ENCODE results near the gene STAG1. TPM values are rescaled to one million over a fixed set of nuclear protein-coding genes. Genes with fewer than 3 reads are reported as not detected.

STAG1 gene
- total and polyA plus RNA-seq, 2 of the 13 experiments (the other 11 are each of a cell fraction or from before 2014, with no cell fraction given): 6.2 to 25.9 TPM

DNA sequence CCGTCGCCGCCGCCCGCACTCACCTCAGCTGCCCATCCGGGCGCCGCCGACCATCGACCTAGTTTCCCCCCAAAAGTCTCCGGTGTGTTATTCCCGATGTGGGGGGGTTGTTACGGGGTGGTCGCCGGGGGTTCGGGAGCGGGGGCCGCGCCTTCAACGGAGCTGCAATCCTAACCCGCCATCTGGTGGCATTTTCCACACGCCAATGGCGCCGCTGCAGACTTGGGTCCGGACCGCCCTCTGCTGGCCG lies at the start of gene STAG1 (continued):
- TF ChIP-seq, protein P1, sequence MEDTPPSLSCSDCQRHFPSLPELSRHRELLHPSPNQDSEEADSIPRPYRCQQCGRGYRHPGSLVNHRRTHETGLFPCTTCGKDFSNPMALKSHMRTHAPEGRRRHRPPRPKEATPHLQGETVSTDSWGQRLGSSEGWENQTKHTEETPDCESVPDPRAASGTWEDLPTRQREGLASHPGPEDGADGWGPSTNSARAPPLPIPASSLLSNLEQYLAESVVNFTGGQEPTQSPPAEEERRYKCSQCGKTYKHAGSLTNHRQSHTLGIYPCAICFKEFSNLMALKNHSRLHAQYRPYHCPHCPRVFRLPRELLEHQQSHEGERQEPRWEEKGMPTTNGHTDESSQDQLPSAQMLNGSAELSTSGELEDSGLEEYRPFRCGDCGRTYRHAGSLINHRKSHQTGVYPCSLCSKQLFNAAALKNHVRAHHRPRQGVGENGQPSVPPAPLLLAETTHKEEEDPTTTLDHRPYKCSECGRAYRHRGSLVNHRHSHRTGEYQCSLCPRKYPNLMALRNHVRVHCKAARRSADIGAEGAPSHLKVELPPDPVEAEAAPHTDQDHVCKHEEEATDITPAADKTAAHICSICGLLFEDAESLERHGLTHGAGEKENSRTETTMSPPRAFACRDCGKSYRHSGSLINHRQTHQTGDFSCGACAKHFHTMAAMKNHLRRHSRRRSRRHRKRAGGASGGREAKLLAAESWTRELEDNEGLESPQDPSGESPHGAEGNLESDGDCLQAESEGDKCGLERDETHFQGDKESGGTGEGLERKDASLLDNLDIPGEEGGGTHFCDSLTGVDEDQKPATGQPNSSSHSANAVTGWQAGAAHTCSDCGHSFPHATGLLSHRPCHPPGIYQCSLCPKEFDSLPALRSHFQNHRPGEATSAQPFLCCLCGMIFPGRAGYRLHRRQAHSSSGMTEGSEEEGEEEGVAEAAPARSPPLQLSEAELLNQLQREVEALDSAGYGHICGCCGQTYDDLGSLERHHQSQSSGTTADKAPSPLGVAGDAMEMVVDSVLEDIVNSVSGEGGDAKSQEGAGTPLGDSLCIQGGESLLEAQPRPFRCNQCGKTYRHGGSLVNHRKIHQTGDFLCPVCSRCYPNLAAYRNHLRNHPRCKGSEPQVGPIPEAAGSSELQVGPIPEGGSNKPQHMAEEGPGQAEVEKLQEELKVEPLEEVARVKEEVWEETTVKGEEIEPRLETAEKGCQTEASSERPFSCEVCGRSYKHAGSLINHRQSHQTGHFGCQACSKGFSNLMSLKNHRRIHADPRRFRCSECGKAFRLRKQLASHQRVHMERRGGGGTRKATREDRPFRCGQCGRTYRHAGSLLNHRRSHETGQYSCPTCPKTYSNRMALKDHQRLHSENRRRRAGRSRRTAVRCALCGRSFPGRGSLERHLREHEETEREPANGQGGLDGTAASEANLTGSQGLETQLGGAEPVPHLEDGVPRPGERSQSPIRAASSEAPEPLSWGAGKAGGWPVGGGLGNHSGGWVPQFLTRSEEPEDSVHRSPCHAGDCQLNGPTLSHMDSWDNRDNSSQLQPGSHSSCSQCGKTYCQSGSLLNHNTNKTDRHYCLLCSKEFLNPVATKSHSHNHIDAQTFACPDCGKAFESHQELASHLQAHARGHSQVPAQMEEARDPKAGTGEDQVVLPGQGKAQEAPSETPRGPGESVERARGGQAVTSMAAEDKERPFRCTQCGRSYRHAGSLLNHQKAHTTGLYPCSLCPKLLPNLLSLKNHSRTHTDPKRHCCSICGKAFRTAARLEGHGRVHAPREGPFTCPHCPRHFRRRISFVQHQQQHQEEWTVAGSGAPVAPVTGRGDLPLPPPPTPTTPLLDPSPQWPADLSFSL (CRISPR knock-in tag; IDR thresholded peaks at IDR 0.05): no peak
- TF ChIP-seq ZNF282 (IDR thresholded peaks at IDR 0.05; ENCODE audit: partially characterized antibody): no peak
- TF ChIP-seq, protein P2, sequence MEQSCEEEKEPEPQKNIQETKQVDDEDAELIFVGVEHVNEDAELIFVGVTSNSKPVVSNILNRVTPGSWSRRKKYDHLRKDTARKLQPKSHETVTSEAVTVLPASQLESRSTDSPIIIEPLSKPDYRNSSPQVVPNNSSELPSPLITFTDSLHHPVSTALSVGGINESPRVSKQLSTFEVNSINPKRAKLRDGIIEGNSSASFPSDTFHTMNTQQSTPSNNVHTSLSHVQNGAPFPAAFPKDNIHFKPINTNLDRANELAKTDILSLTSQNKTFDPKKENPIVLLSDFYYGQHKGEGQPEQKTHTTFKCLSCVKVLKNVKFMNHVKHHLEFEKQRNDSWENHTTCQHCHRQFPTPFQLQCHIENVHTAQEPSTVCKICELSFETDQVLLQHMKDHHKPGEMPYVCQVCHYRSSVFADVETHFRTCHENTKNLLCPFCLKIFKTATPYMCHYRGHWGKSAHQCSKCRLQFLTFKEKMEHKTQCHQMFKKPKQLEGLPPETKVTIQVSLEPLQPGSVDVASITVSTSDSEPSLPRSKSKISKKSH (CRISPR knock-in tag; IDR thresholded peaks at IDR 0.05; ENCODE audit: borderline replicate concordance): no peak
- TF ChIP-seq, protein P3, sequence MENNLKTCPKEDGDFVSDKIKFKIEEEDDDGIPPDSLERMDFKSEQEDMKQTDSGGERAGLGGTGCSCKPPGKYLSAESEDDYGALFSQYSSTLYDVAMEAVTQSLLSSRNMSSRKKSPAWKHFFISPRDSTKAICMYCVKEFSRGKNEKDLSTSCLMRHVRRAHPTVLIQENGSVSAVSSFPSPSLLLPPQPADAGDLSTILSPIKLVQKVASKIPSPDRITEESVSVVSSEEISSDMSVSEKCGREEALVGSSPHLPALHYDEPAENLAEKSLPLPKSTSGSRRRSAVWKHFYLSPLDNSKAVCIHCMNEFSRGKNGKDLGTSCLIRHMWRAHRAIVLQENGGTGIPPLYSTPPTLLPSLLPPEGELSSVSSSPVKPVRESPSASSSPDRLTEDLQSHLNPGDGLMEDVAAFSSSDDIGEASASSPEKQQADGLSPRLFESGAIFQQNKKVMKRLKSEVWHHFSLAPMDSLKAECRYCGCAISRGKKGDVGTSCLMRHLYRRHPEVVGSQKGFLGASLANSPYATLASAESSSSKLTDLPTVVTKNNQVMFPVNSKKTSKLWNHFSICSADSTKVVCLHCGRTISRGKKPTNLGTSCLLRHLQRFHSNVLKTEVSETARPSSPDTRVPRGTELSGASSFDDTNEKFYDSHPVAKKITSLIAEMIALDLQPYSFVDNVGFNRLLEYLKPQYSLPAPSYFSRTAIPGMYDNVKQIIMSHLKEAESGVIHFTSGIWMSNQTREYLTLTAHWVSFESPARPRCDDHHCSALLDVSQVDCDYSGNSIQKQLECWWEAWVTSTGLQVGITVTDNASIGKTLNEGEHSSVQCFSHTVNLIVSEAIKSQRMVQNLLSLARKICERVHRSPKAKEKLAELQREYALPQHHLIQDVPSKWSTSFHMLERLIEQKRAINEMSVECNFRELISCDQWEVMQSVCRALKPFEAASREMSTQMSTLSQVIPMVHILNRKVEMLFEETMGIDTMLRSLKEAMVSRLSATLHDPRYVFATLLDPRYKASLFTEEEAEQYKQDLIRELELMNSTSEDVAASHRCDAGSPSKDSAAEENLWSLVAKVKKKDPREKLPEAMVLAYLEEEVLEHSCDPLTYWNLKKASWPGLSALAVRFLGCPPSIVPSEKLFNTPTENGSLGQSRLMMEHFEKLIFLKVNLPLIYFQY (CRISPR knock-in tag; IDR thresholded peaks at IDR 0.05; ENCODE audit: borderline replicate concordance): no peak
- no peak for TF ChIP-seq FOXK2 (IDR thresholded peaks at IDR 0.05)
- TF ChIP-seq, protein P4, sequence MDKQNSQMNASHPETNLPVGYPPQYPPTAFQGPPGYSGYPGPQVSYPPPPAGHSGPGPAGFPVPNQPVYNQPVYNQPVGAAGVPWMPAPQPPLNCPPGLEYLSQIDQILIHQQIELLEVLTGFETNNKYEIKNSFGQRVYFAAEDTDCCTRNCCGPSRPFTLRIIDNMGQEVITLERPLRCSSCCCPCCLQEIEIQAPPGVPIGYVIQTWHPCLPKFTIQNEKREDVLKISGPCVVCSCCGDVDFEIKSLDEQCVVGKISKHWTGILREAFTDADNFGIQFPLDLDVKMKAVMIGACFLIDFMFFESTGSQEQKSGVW (CRISPR knock-in tag; IDR thresholded peaks at IDR 0.05; ENCODE audit: borderline replicate concordance): no peak
- no peak for TF ChIP-seq ZIK1 (CRISPR knock-in tag; IDR thresholded peaks at IDR 0.05; ENCODE audit: borderline replicate concordance, low read depth)
- TF ChIP-seq ETV6 (CRISPR knock-in tag; conservative IDR thresholded peaks at IDR 0.05): no peak
- TF ChIP-seq SIX1 (CRISPR knock-in tag; IDR thresholded peaks at IDR 0.05; ENCODE audit: borderline replicate concordance): no peak
- TF ChIP-seq RBM22 (optimal IDR thresholded peaks at IDR 0.05; ENCODE audit: low read length): no peak
- no peak for TF ChIP-seq ZNF614 (CRISPR knock-in tag; IDR thresholded peaks at IDR 0.05; ENCODE audit: borderline replicate concordance)
- no peak for TF ChIP-seq ZBTB20 (CRISPR knock-in tag; IDR thresholded peaks at IDR 0.05; ENCODE audit: borderline replicate concordance, low read depth)
- TF ChIP-seq, protein P5, sequence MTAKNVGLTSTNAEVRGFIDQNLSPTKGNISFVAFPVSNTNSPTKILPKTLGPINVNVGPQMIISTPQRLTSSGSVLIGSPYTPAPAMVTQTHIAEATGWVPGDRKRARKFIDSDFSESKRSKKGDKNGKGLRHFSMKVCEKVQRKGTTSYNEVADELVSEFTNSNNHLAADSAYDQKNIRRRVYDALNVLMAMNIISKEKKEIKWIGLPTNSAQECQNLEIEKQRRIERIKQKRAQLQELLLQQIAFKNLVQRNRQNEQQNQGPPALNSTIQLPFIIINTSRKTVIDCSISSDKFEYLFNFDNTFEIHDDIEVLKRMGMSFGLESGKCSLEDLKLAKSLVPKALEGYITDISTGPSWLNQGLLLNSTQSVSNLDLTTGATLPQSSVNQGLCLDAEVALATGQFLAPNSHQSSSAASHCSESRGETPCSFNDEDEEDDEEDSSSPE (CRISPR knock-in tag; IDR thresholded peaks at IDR 0.05): no peak
- TF ChIP-seq YEATS2 (CRISPR knock-in tag; IDR thresholded peaks at IDR 0.05; ENCODE audit: borderline replicate concordance): no peak
- no peak for TF ChIP-seq AKAP8 (CRISPR knock-in tag; IDR thresholded peaks at IDR 0.05)
- TF ChIP-seq SUZ12 (IDR thresholded peaks at IDR 0.05; ENCODE audit: low read depth, low read length): no peak

Measured in HepG2 (cell line).